Stomach (tissue), 9 donors: ENCODE data around the gene RAI14. TPM values are rescaled to one million over a fixed set of nuclear protein-coding genes. Genes with fewer than 3 reads are reported as not detected.

Experiments
- DNase-seq, 2 donors: peaks; one replicate each; pipeline versions ENCODE4 v3.0.0 to v3.0.0-alpha.2; 2013 to 2019
- H3K27ac ChIP-seq, 5 donors: fragments of 200-600 bp in 4 of 5; sonication (generic) in 4 of 5; one replicate each; pipeline ENCODE4 v1.5.1; 2013 to 2019; ENCODE audit warnings: mild to moderate bottlenecking in 1 of 5, moderate library complexity in 1 of 5
- H3K27me3 ChIP-seq, 3 donors: fragments of 200-600 bp; sonication (generic); one replicate each; pipeline ENCODE4 v1.5.1; 2017 to 2019; ENCODE audit warnings: mixed run types in 1 of 3
- H3K36me3 ChIP-seq, 4 donors: fragments of 200-600 bp; sonication (generic); 1 replicate in 3 of 4; 2 replicates in 1 of 4; pipeline ENCODE4 v1.5.1; 2016 to 2019
- H3K4me1 ChIP-seq, 4 donors: fragments of 200-600 bp; sonication (generic); one replicate each; pipeline ENCODE4 v1.5.1; 2016 to 2019
- H3K4me3 ChIP-seq, 4 donors: fragments of 200-600 bp; sonication (generic) in 3 of 4; one replicate each; pipeline ENCODE4 v1.5.1; 2016 to 2019; ENCODE audit warnings: mild to moderate bottlenecking in 1 of 4
- H3K9me3 ChIP-seq, 4 donors: fragments of 200-600 bp; sonication (generic); one replicate each; pipeline ENCODE4 v1.5.1; 2016 to 2019
- CTCF ChIP-seq, 7 experiments: fragments of 450-650 bp in 4 of 7; fragments of 200-600 bp in 3 of 7; sonication (generic) in 3 of 7; IDR thresholded peaks; one replicate each; pipeline ENCODE4 v1.5.1; 2016 to 2019; ENCODE audit warnings: antibody characterized with exemption in 7 of 7, control low read depth in 2 of 7, mild to moderate bottlenecking in 1 of 7
- EP300 ChIP-seq: sonication (generic); formaldehyde crosslinking; IDR thresholded peaks from one replicate; pipeline ENCODE4 v1.6.1; 2017; ENCODE audit warnings: antibody characterized with exemption
- POLR2A ChIP-seq, 4 donors: fragments of 450-650 bp; IDR thresholded peaks; one replicate each; pipeline ENCODE4 v1.6.1; 2016; ENCODE audit warnings: antibody characterized with exemption in 4 of 4, control low read depth in 2 of 4, mild to moderate bottlenecking in 1 of 4, moderate library complexity in 1 of 4
- POLR2AphosphoS5 ChIP-seq, 3 donors: sonication (generic); formaldehyde crosslinking; IDR thresholded peaks; one replicate each; pipeline ENCODE4 v1.6.1; 2016; ENCODE audit warnings: antibody characterized with exemption in 3 of 3
- WGBS, 5 donors: extraction: QIAGEN DNeasy Blood & Tissue Kit in 3 of 5; methylation state at CpG; one replicate each; pipeline versions ENCODE4 v1.1.5 to v1.1.7; 2013 to 2018; 5-methylcytosine and 5-hydroxymethylcytosine counted together
- intact Hi-C: fragments of 100-400 bp; cut with DNase I; formaldehyde crosslinking; loops from one replicate; pipeline ENCODE4 v1.15.1; 2023; ENCODE audit warnings: low total_unique reads
- polyA plus RNA-seq, 3 donors: library from polyadenylated mRNA; stranded (reverse); fragments of 200-250 nt; gene quantifications; one replicate each; pipeline ENCODE4 v1.2.3, GENCODE V29; 2013
- total RNA-seq, 5 donors: library from RNA; depleted of rRNA; stranded (reverse); fragments of >200 nt; gene quantifications; one replicate each; pipeline versions ENCODE4 v1.1.0 to v1.2.3, GENCODE V29; 2014 to 2016
- donor health status: healthy with polysubstance abuse.
- donor health status: Bipolar disorder and iron deficiency.
- donor health status: healthy.

The RAI14 gene
- total and polyA plus RNA-seq, 8 donors, result 5.1 to 62.4 (median 24.1) TPM

- no peaks in the 10 kb centered on the region for H3K4me1 ChIP-seq
- no peaks in the 10 kb centered on the region for H3K36me3 ChIP-seq
- H3K27me3 ChIP-seq, result no peaks in the 10 kb centered on the region
- H3K27ac ChIP-seq, result no peak overlapping the region
- intact Hi-C loops, result no loop called here
- no peak overlapping the region for H3K4me3 ChIP-seq
- no peak for DNase-seq
- WGBS, 5 donors, result 77 to 89% (median 86%) methylated on average over 3 of the region's 3 CpGs
- no peak for TF ChIP-seq EP300
- TF ChIP-seq CTCF (IDR thresholded peaks at IDR 0.05), result no peak
- TF ChIP-seq POLR2A (IDR thresholded peaks at IDR 0.05), result no peak
- TF ChIP-seq POLR2AphosphoS5 (IDR thresholded peaks at IDR 0.05), result no peak
- H3K9me3 ChIP-seq, result no peaks in the 10 kb centered on the region
Measured at GRCh38 chr5:34624691-34625090, 31.4 kb upstream of the RAI14 start.

GRCh38 chr5:34625246-34625645, 30.9 kb upstream of the RAI14 start:
- Histone ChIP-seq H3K36me3 (no peaks in the 10 kb centered on the region), H3K27me3 (no peaks in the 10 kb centered on the region), H3K4me1 (no peaks in the 10 kb centered on the region), H3K9me3 (no peaks in the 10 kb centered on the region), H3K4me3 (no peak overlapping the region), H3K27ac (no peak overlapping the region)
- no peak for DNase-seq
- intact Hi-C loops, result no loop called here
- TF ChIP-seq POLR2AphosphoS5 (IDR thresholded peaks at IDR 0.05) (no peak), POLR2A (IDR thresholded peaks at IDR 0.05) (no peak), EP300 (no peak), CTCF (IDR thresholded peaks at IDR 0.05) (no peak)
- 67 to 82% (median 74%) methylated on average over 1 of the region's 1 CpG for WGBS, 5 donors

- Histone ChIP-seq H3K36me3 (no peaks in the 10 kb centered on the region), H3K4me3 (no peak overlapping the region), H3K27ac (no peak overlapping the region), H3K27me3 (no peaks in the 10 kb centered on the region), H3K9me3 (peaks cover 0 to 6% (median 4%) of the 10 kb centered on the region in 4 donors), H3K4me1 (no peaks in the 10 kb centered on the region)
- intact Hi-C loops, result no loop called here
- 57 to 78% (median 74%) methylated on average over 6 of the region's 6 CpGs for WGBS, 5 donors
- no peak for DNase-seq
- TF ChIP-seq POLR2AphosphoS5 (IDR thresholded peaks at IDR 0.05) (no peak), POLR2A (IDR thresholded peaks at IDR 0.05) (no peak), CTCF (IDR thresholded peaks at IDR 0.05) (no peak), EP300 (no peak)
Measured at GRCh38 chr5:34626036-34626435, 30.1 kb upstream of the RAI14 start.

- no peak for DNase-seq
- intact Hi-C loops, result no loop called here
- H3K4me3 ChIP-seq, result no peak overlapping the region
- no peaks in the 10 kb centered on the region for H3K4me1 ChIP-seq
- WGBS, 5 donors, result 79 to 89% (median 85%) methylated on average over 5 of the region's 5 CpGs
- H3K36me3 ChIP-seq, result no peaks in the 10 kb centered on the region
- peaks cover 0 to 10% (median 8%) of the 10 kb centered on the region in 4 donors for H3K9me3 ChIP-seq
- TF ChIP-seq POLR2A (IDR thresholded peaks at IDR 0.05), result no peak
- no peak for TF ChIP-seq POLR2AphosphoS5 (IDR thresholded peaks at IDR 0.05)
- no peak for TF ChIP-seq EP300
- TF ChIP-seq CTCF (IDR thresholded peaks at IDR 0.05), result no peak
- H3K27me3 ChIP-seq, result no peaks in the 10 kb centered on the region
- no peak overlapping the region for H3K27ac ChIP-seq
Measured at GRCh38 chr5:34626751-34627150, 29.4 kb upstream of the RAI14 start.
